MM.1S (cell line): ENCODE results near the gene REEP1.

Experiments
- DNase-seq: peaks from one replicate; pipeline ENCODE4 v3.0.0-alpha.2; 2015
- H2AFZ ChIP-seq: fragments of 300-600 bp; sonication (generic); 2 replicates; pipeline ENCODE4 v1.6.0; 2016; ENCODE audit warnings: antibody characterized with exemption, low read length
- H3F3A ChIP-seq: fragments of 300-600 bp; sonication (generic); 2 replicates; pipeline ENCODE4 v1.6.1; 2016; ENCODE audit warnings: mild to moderate bottlenecking, antibody characterized with exemption, low read length, moderate library complexity, mixed read lengths; ENCODE audit not compliant: insufficient read depth
- H3K27ac ChIP-seq: fragments of 300-600 bp; sonication (generic); 2 replicates; pipeline ENCODE4 v1.5.1; 2016; ENCODE audit warnings: mild to moderate bottlenecking, low read length
- H3K27me3 ChIP-seq: fragments of 300-600 bp; sonication (generic); replicated peaks from 2 replicates; pipeline ENCODE4 v1.6.0; 2016; ENCODE audit warnings: low read length; ENCODE audit not compliant: insufficient read depth
- H3K36me3 ChIP-seq: fragments of 300-600 bp; sonication (generic); replicated peaks from 2 replicates; pipeline ENCODE4 v1.6.1; 2016; ENCODE audit warnings: mild to moderate bottlenecking, low read length, mixed read lengths; ENCODE audit not compliant: insufficient read depth
- H3K4me1 ChIP-seq: fragments of 300-600 bp; sonication (generic); 2 replicates; pipeline ENCODE4 v1.6.1; 2016; ENCODE audit warnings: low read length, mixed read lengths
- H3K4me2 ChIP-seq: fragments of 300-600 bp; sonication (generic); 2 replicates; pipeline ENCODE4 v1.6.0; 2016; ENCODE audit warnings: low read depth, low read length
- H3K4me3 ChIP-seq: fragments of 300-600 bp; sonication (generic); 2 replicates; pipeline ENCODE4 v1.5.1; 2016; ENCODE audit warnings: low read length, mixed read lengths
- H3K79me2 ChIP-seq: fragments of 300-600 bp; sonication (generic); 2 replicates; pipeline ENCODE4 v1.6.1; 2016; ENCODE audit warnings: mixed run types, low read length, mixed read lengths
- H3K9ac ChIP-seq: fragments of 300-600 bp; sonication (generic); 2 replicates; pipeline ENCODE4 v1.6.1; 2016; ENCODE audit warnings: low read length, mixed read lengths
- H3K9me2 ChIP-seq: fragments of 300-600 bp; sonication (generic); replicated peaks from 2 replicates; pipeline ENCODE4 v1.6.1; 2016; ENCODE audit warnings: mild to moderate bottlenecking, low read length, mixed read lengths; ENCODE audit not compliant: insufficient read depth
- H3K9me3 ChIP-seq: fragments of 300-600 bp; sonication (generic); replicated peaks from 2 replicates; pipeline ENCODE4 v1.6.1; 2016; ENCODE audit warnings: mild to moderate bottlenecking, low read length, mixed read lengths; ENCODE audit not compliant: insufficient read depth
- H4K20me1 ChIP-seq: fragments of 300-600 bp; sonication (generic); 2 replicates; pipeline ENCODE4 v1.6.1; 2016; ENCODE audit warnings: mild to moderate bottlenecking, low read length, moderate library complexity, mixed read lengths; ENCODE audit not compliant: insufficient read depth
- EZH2 ChIP-seq: fragments of 300-600 bp; sonication (generic); optimal IDR thresholded peaks from 2 replicates; pipeline ENCODE3; 2017; ENCODE audit warnings: low read depth, mild to moderate bottlenecking, antibody characterized with exemption, low read length, mixed read lengths
- EZH2phosphoT487 ChIP-seq: fragments of 300-600 bp; sonication (generic); IDR thresholded peaks from 2 replicates; pipeline ENCODE4 v1.6.1; 2018; ENCODE audit warnings: antibody characterized with exemption, low read length
- TF ChIP-seq, protein P1 (sequence below): fragments of 300-600 bp; sonication (generic); IDR thresholded peaks from 2 replicates; pipeline ENCODE4 v1.5.1; 2016; ENCODE audit warnings: antibody characterized with exemption, low read length, mixed read lengths

The REEP1 gene

DNA sequence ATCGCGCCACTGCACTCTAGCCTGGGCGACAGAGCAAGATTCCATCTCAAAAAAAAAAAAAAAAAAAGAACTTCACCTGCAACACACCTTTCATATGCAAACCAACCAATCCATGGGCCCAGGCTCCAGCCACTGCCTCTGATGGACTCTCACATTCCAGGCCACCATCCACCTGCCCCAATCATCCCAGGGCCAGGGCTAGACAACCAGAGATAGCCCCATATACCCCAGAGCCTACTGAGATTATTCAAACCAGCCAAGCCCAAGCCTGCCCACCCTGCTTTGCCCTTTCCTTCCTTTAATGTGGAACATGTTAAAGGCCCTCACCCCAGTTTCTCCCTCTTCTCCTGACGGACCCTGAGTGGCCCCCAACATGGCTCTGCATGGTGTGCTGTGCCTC is 81.1 kb downstream of the REEP1 start:
- H3K9ac ChIP-seq = no peak overlapping the region
- H3K9me3 ChIP-seq = no peaks in the 10 kb centered on the region
- no peaks in the 10 kb centered on the region for H4K20me1 ChIP-seq
- H3K4me1 ChIP-seq = peaks cover under 1% of the 10 kb centered on the region; the same call in 1 of the 2 replicates
- no peaks in the 10 kb centered on the region for H3K9me2 ChIP-seq
- H3K27me3 ChIP-seq = no peaks in the 10 kb centered on the region
- H3K27ac ChIP-seq = no peak overlapping the region
- H2AFZ ChIP-seq = no peak overlapping the region
- no peaks in the 10 kb centered on the region for H3K79me2 ChIP-seq
- no peak overlapping the region for H3K4me2 ChIP-seq
- no peak for TF ChIP-seq EZH2phosphoT487
- TF ChIP-seq, protein P1, sequence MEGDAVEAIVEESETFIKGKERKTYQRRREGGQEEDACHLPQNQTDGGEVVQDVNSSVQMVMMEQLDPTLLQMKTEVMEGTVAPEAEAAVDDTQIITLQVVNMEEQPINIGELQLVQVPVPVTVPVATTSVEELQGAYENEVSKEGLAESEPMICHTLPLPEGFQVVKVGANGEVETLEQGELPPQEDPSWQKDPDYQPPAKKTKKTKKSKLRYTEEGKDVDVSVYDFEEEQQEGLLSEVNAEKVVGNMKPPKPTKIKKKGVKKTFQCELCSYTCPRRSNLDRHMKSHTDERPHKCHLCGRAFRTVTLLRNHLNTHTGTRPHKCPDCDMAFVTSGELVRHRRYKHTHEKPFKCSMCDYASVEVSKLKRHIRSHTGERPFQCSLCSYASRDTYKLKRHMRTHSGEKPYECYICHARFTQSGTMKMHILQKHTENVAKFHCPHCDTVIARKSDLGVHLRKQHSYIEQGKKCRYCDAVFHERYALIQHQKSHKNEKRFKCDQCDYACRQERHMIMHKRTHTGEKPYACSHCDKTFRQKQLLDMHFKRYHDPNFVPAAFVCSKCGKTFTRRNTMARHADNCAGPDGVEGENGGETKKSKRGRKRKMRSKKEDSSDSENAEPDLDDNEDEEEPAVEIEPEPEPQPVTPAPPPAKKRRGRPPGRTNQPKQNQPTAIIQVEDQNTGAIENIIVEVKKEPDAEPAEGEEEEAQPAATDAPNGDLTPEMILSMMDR = no peak
- TF ChIP-seq EZH2 = no peak
- DNase-seq = no peak
- no peak overlapping the region for H3K4me3 ChIP-seq
- no peaks in the 10 kb centered on the region for H3F3A ChIP-seq
- H3K36me3 ChIP-seq = no peaks in the 10 kb centered on the region

DNA sequence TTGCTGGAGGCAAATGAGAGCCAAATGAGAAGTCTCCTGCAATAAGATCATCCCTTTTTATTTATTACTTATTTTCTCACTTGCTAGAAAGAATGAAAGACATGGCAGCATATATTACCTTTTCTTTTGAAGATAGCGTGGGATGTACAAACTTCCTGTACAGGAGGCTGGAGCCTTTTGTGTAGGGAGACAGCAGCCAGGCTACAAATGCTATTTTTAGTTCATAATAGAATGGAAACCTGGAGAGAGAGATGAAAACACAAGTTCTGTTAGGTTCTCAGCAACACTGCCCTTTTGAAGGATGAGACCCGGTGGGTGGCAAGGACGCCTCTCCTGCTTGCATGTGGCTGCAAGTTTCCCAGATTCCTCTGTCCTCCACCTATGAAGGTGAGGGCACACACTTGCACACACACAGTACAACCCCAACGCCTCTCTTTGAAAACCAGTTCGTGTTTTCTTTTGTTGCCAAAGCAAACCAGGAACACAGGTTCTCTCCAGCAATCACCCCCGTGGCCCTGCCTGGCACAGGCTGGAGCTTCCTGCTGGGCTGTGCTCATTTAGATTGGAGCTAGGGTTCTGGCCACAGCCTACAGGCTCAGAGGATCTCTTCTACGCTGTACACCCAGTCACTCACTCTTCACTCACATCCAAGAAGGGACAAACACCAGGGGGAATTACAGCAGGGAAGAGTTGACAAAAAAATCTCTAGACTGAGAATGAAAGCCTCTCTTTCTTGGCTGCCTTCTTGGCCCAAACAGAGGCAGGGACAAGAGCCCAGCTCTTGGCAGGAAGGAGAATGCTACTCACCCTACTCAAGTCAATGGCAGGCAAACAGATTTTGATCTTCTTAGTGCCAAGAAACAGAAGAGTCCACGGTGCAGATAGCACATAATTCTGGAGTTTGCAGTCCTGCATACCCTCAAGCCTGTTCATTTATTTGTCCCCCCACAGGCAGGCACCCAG is 82.6 kb downstream of the REEP1 start:
- Histone ChIP-seq H3K9ac (no peak overlapping the region), H3K36me3 (no peaks in the 10 kb centered on the region), H3K9me2 (no peaks in the 10 kb centered on the region), H3F3A (peaks cover 14% of the 10 kb centered on the region), H3K27ac (no peak overlapping the region), H3K4me3 (no peak overlapping the region), H3K4me1 (peaks cover 13% of the 10 kb centered on the region), H3K79me2 (no peaks in the 10 kb centered on the region), H4K20me1 (no peaks in the 10 kb centered on the region), H3K4me2 (no peak overlapping the region), H3K9me3 (no peaks in the 10 kb centered on the region), H3K27me3 (no peaks in the 10 kb centered on the region), H2AFZ (no peak overlapping the region)
- TF ChIP-seq, protein P1 = no peak
- TF ChIP-seq EZH2phosphoT487 (no peak), EZH2 (no peak)
- no peak for DNase-seq

DNA sequence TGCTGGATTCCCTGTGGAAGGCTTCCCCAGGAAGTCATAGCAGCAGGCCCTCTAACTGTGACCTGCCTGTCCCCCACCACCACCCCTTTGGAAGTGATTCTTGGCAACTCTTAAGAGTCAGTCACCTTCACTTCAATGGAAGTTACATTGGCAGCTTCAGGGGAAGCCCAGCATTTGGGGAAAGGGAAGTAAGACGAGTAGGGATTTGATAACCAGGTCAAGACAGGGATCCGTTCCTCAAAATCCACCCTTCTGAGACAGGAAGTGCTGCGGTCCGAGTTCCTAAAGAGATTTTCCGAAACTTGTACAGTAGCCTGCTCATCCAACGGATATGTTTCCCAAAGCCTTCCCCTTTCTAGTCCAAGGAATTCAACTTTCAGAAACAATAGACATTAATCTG is 84.0 kb downstream of the REEP1 start:
- H3K27ac ChIP-seq = no peak overlapping the region
- H3K27me3 ChIP-seq = no peaks in the 10 kb centered on the region
- peaks cover 22% of the 10 kb centered on the region for H3K4me1 ChIP-seq
- H3K4me2 ChIP-seq = no peak overlapping the region
- no peak for DNase-seq
- no peaks in the 10 kb centered on the region for H3K9me2 ChIP-seq
- no peak for TF ChIP-seq EZH2phosphoT487
- no peak for TF ChIP-seq EZH2
- TF ChIP-seq, protein P1 = no peak
- no peak overlapping the region for H3K9ac ChIP-seq
- no peaks in the 10 kb centered on the region for H3K79me2 ChIP-seq
- peaks cover 27% of the 10 kb centered on the region for H3F3A ChIP-seq
- H3K9me3 ChIP-seq = no peaks in the 10 kb centered on the region
- H2AFZ ChIP-seq = no peak overlapping the region
- no peak overlapping the region for H3K4me3 ChIP-seq
- no peaks in the 10 kb centered on the region for H3K36me3 ChIP-seq
- H4K20me1 ChIP-seq = no peaks in the 10 kb centered on the region
